Skeletal muscle tissue (tissue), 4 donors: ENCODE results near the gene C18orf63. TPM values are rescaled to one million over a fixed set of nuclear protein-coding genes. Genes with fewer than 3 reads are reported as not detected.
"Not testable (repeated sequence)": the region's sequence is repeated elsewhere in the genome, so short reads cannot be mapped to it uniquely, and the experiment has no call there.

Experiments
- H3K27ac ChIP-seq: one replicate; pipeline ENCODE4 v1.7.0; 2013; ENCODE audit warnings: mild to moderate bottlenecking, low read depth, low read length, inconsistent platforms
- H3K27me3 ChIP-seq, 3 donors: one replicate each; pipeline ENCODE4 v1.7.0; 2013; ENCODE audit warnings: low read length in 3 of 3; ENCODE audit not compliant: control insufficient read depth in 3 of 3, insufficient read depth in 3 of 3
- H3K36me3 ChIP-seq, 3 donors: one replicate each; pipeline ENCODE4 v1.7.0; 2013; ENCODE audit warnings: low read length in 3 of 3; ENCODE audit not compliant: control insufficient read depth in 3 of 3, insufficient read depth in 3 of 3
- H3K4me1 ChIP-seq, 3 donors: one replicate each; pipeline ENCODE4 v1.7.0; 2013; ENCODE audit warnings: low read length in 3 of 3, mild to moderate bottlenecking in 3 of 3; ENCODE audit not compliant: control insufficient read depth in 3 of 3, insufficient read depth in 3 of 3
- H3K4me3 ChIP-seq, 3 donors: one replicate each; pipeline ENCODE4 v1.7.0; 2013; ENCODE audit warnings: low read length in 3 of 3
- H3K9ac ChIP-seq, 3 donors: one replicate each; pipeline ENCODE4 v1.7.0; 2013; ENCODE audit warnings: low read length in 3 of 3, mild to moderate bottlenecking in 3 of 3, moderate library complexity in 2 of 3, low read depth in 1 of 3
- H3K9me3 ChIP-seq, 3 donors: one replicate each; pipeline ENCODE4 v1.7.0; 2013; ENCODE audit warnings: low read length in 3 of 3; ENCODE audit not compliant: control insufficient read depth in 3 of 3
- total RNA-seq: library from RNA; depleted of rRNA; stranded (reverse); fragments of >200 nt; gene quantifications from one replicate; pipeline ENCODE4 v1.2.3, GENCODE V29; 2014
- donor health status: Osteomylitis.

The C18orf63 gene
- total RNA-seq, 1 donor from 2014 or later = not detected

DNA sequence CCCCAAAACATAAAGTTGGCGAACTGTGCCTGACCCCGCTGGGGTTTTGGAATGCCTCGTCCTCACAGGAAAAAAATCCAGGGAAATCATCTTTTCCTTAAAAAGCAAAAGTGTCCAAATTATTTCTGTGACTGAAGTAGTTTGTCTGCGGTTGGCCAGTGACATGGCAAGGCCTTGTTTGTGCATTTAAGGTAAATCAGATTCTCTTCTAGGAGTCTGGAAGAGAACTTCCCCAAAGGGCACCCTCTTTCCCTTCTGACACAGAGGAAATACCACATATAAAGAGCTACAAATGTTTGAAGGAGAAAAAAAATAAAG lies 23.1 kb upstream of the C18orf63 start:
- Histone ChIP-seq H3K4me1 (peaks cover 10 to 12% (median 12%) of the 10 kb centered on the region in 3 donors), H3K36me3 (no peaks in the 10 kb centered on the region), H3K9me3 (no peaks in the 10 kb centered on the region), H3K27me3 (no peaks in the 10 kb centered on the region), H3K9ac (peak overlapping the region; percentile 69 to 91 (median 87)), H3K27ac (no peak overlapping the region), H3K4me3 (peak overlapping the region; percentile 96 to 98 (median 98))

DNA sequence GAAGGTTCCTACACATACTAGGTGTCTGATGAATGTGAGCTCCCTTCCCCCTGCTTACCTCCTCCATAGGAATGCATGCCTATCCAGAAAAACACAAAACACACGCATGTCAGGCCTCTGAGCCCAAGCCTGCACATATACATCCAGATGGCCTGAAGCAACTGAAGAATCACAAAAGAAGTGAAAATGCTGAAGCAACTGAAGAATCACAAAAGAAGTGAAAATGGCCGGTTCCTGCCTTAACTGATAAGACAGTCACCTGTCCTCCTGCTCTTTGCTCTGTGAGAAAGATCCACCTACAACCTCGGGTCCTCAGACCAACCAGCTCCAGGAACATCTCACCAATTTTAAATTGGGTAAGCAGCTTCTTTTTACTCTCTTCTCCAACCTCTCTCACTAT lies 22.7 kb upstream of the C18orf63 start:
- H3K4me3 ChIP-seq, H3K36me3 ChIP-seq, H3K9me3 ChIP-seq, H3K9ac ChIP-seq, H3K27ac ChIP-seq, H3K27me3 ChIP-seq: not testable (repeated sequence)
- H3K4me1 ChIP-seq = peaks cover 8 to 12% (median 12%) of the 10 kb centered on the region in 3 donors

DNA sequence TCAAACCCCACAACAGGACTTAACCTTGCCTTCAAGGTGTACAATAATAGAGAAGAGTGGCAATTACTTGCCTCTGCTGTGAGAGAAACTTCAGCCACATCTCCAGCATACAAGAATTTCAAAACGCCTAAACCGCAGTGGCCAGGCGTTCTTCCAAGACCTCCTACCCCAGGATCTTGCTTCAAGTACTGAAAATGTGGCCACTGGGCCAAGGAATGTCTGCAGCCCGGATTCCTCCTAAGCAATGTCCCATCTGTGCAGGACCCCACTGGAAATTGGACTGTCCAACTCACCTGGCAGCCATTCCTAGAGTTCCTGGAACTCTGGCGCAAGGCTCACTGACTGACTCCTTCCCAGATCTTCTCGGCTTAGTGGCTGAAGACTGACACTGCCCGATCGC lies 21.1 kb upstream of the C18orf63 start:
- H3K4me3 ChIP-seq = no peak overlapping the region
- H3K36me3 ChIP-seq = no peaks in the 10 kb centered on the region
- H3K27ac ChIP-seq = no peak overlapping the region
- peaks cover 8 to 12% (median 12%) of the 10 kb centered on the region in 3 donors for H3K4me1 ChIP-seq
- no peaks in the 10 kb centered on the region for H3K27me3 ChIP-seq
- H3K9ac ChIP-seq = no peak overlapping the region
- H3K9me3 ChIP-seq = no peaks in the 10 kb centered on the region

DNA sequence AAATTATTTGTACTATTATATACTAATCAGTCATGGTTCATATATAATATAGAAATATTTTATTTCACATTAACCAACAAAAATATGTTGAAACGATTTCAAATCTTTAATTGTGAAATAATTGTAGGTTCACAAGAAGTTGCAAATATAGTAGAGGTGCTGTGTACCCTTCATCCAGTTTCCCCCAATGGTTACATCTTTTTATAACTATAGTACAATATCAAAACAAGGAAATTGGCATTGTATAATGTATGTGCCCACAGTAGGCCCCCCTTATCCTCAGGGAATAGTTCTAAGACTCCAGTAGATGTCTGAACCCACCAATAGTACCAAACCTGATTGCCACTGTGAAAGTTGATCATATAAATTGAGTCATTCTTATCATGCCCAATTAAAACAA lies 16.5 kb upstream of the C18orf63 start:
- Histone ChIP-seq H3K9ac (no peak overlapping the region), H3K27ac (no peak overlapping the region), H3K4me3 (no peak overlapping the region), H3K36me3 (no peaks in the 10 kb centered on the region), H3K9me3 (no peaks in the 10 kb centered on the region), H3K27me3 (no peaks in the 10 kb centered on the region), H3K4me1 (no peaks in the 10 kb centered on the region)

DNA sequence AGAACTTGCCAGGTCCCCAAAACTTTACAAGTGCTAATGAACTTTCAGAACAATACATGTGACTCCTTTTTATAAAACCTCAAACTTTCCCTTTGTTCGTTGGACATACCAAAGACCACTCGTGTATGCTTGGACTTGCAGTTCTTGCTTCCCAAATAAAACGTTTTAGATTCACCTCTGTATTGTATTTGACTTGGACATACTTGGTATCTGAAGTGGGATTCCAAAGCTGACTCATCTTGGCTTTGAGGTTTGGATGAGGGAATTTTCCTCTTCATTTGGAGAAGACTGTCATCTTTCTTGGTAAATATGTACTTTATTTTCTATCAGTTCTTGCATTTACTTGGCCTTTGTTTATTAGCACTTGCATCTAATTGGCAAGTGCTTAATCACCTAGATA lies 15.9 kb upstream of the C18orf63 start:
- Histone ChIP-seq H3K4me3 (no peak overlapping the region), H3K27ac (no peak overlapping the region), H3K36me3 (no peaks in the 10 kb centered on the region), H3K9me3 (no peaks in the 10 kb centered on the region), H3K9ac (no peak overlapping the region), H3K4me1 (no peaks in the 10 kb centered on the region), H3K27me3 (no peaks in the 10 kb centered on the region)

DNA sequence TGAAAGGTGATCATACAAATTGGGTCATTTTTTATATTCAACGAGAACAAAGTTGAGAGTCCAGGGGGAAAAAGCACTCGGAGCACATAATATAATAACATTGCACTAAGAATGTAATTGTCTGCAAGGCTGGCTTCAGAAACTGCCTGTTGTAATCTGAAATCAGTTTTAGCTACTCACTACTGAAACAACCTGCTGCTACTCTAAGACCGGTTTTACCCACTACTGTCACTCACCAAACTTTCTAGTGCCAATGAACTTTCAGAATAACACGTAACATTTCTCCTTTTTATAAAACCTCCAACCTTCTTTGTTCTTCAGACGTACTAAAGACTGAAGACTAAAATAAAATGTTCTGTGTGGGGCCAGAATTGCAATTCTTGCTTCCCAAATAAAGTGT lies 12.3 kb upstream of the C18orf63 start:
- Histone ChIP-seq H3K4me1 (no peaks in the 10 kb centered on the region), H3K27me3 (no peaks in the 10 kb centered on the region), H3K9ac (no peak overlapping the region), H3K36me3 (no peaks in the 10 kb centered on the region), H3K27ac (no peak overlapping the region), H3K4me3 (no peak overlapping the region), H3K9me3 (no peaks in the 10 kb centered on the region)

DNA sequence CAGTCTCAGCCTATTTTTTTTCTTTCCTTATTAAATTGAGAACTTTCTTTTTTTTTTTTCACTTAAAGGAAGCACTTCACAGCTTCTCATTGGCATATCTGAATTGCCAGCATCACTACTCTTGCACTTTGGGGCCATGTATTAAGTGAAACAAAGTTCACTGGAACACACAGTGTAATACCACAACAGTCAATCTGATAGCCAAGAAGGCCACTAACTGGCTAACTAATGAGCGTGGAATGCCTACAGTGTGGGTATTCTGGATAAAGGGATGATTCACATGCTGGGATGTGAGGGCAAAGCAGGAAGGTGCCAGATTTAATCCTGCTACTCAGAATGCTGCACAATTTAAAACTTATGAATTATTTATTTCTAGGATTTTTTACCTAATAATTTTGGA lies 11.7 kb upstream of the C18orf63 start:
- Histone ChIP-seq H3K9me3 (no peaks in the 10 kb centered on the region), H3K9ac (no peak overlapping the region), H3K27ac (no peak overlapping the region), H3K27me3 (no peaks in the 10 kb centered on the region), H3K4me1 (no peaks in the 10 kb centered on the region), H3K36me3 (no peaks in the 10 kb centered on the region), H3K4me3 (no peak overlapping the region)

DNA sequence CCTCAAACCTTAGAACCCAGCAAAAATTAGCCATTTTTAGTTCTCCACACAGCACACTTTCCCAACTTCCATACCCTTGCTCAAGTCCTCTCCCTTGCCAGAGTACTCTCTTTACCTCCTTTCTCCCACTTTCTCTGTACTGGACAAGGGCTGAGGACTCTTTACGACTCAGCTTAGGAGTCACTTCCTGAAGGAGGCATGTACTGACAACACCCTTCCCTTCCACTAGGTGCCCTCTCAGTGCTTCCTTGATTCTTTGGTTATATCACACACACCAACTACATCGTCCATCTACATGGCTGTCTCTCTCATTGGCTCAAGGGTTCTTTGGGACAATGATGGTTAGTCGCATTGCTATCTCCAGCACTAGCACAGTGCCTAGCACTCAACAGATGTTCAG lies 5.2 kb upstream of the C18orf63 start:
- Histone ChIP-seq H3K9me3 (no peaks in the 10 kb centered on the region), H3K27me3 (peaks cover 0 to 3% (median 0%) of the 10 kb centered on the region in 3 donors), H3K9ac (no peak overlapping the region), H3K4me1 (no peaks in the 10 kb centered on the region), H3K27ac (no peak overlapping the region), H3K36me3 (no peaks in the 10 kb centered on the region), H3K4me3 (no peak overlapping the region)

DNA sequence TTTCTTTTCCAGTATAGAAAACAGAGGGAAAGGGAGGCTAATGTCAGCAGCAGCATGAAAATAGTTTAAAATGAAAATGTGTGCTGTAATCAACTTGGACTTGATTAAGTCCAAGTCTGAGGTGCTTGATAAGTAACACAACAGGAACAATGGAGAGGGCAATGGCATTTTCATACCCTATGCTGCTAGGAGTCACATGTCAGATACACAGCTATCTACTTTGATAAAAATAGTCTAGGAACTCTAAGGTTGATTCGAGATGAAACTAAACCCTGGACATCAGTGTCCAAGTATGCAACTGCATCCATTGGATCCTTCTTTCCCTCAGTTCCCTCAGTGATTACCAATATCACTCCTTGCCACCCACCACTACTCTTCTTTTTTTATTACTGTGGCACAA lies 4.6 kb upstream of the C18orf63 start:
- H3K36me3 ChIP-seq = no peaks in the 10 kb centered on the region
- H3K9ac ChIP-seq = no peak overlapping the region
- no peak overlapping the region for H3K27ac ChIP-seq
- no peaks in the 10 kb centered on the region for H3K4me1 ChIP-seq
- H3K27me3 ChIP-seq = peaks cover 0 to 3% (median 0%) of the 10 kb centered on the region in 3 donors
- no peaks in the 10 kb centered on the region for H3K9me3 ChIP-seq
- no peak overlapping the region for H3K4me3 ChIP-seq

DNA sequence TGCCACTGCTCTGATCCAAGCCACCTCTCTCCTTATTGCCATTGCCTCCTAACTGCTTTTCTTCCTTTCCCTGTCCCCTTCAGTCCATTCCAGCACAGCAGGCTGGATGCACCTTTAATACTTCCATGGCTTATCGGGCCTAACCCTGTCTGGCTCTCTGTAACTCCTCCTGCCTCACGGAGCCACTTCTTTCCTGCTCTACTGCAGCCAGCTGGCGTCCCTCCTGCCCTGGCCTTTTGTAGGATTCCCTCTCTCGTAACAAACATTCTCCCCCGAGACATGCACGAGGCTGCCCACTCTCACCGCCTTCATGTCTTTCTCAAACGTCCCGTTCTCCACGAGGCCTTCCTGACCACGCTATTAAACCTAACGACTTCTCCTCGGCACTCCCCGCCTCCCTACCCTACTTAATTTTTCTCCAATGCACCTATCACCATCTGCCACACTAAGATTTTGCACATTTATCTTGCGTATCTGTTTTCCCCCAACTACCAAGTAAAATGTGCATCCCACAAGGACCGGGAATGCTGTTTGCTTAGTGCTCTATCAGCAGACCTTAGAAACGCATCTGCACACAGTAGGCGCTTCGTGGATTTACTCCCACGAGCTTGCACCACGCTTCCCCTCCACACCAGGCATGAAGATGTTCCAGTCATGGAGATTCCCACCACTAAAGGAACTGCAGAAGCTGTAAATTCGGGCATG lies 728 bp upstream of the C18orf63 start:
- Histone ChIP-seq H3K27me3 (no peaks in the 10 kb centered on the region), H3K9ac (no peak overlapping the region), H3K27ac (no peak overlapping the region), H3K9me3 (no peaks in the 10 kb centered on the region), H3K4me3 (no peak overlapping the region), H3K4me1 (no peaks in the 10 kb centered on the region), H3K36me3 (no peaks in the 10 kb centered on the region)
